T-helper 17 cell (primary cell): Measurements from ENCODE around the gene ERCC6L2. TPM values are rescaled to one million over a fixed set of nuclear protein-coding genes. Genes with fewer than 3 reads are reported as not detected.

Experiments used
- ATAC-seq: fragments of 150-1000 bp; cut with Tn5 transposase; 2 replicates; pipeline ENCODE4 v1.10.0; 2021; ENCODE audit warnings: mild to moderate bottlenecking, moderate library complexity
- DNase-seq, 3 donors: peaks; one replicate each; pipeline versions ENCODE4 v3.0.0 to v3.0.0-alpha.2; 2020 to 2021
- H3K9me3 ChIP-seq: one replicate; pipeline ENCODE4 v1.7.0; 2013; ENCODE audit warnings: low read length, mild to moderate bottlenecking; ENCODE audit not compliant: control insufficient read depth, poor library complexity, severe bottlenecking
- H3K27ac Mint-ChIP-seq: one replicate; pipeline ENCODE4 v1.8.0; 2022; ENCODE audit warnings: mild to moderate bottlenecking, moderate library complexity, mixed read lengths
- H3K27me3 Mint-ChIP-seq: one replicate; pipeline ENCODE4 v1.8.0; 2022; ENCODE audit warnings: mixed read lengths
- H3K36me3 Mint-ChIP-seq: one replicate; pipeline ENCODE4 v1.8.0; 2022; ENCODE audit warnings: low read depth, mixed read lengths
- H3K4me1 Mint-ChIP-seq: one replicate; pipeline ENCODE4 v1.8.0; 2022; ENCODE audit warnings: mild to moderate bottlenecking, mixed read lengths
- H3K4me3 Mint-ChIP-seq: one replicate; pipeline ENCODE4 v1.8.0; 2022; ENCODE audit warnings: mild to moderate bottlenecking, moderate library complexity, mixed read lengths
- total RNA-seq, 4 donors: library from RNA in 2 of 4; stranded (reverse) in 2 of 4; gene quantifications; one replicate each; pipeline ENCODE4 v1.2.3 and lab custom pipeline; 2022 to 2026

The ERCC6L2 gene
- total RNA-seq, 2 donors from 2014 or later: 38.8 to 39.4 TPM

GRCh38 chr9:95845751-95846150, 29.7 kb upstream of the ERCC6L2 start:
- no peak for DNase-seq
- Mint-ChIP-seq H3K27me3 (no peaks in the 10 kb centered on the region), H3K4me1 (peaks cover under 1% of the 10 kb centered on the region), H3K36me3 (peaks cover 7% of the 10 kb centered on the region), H3K4me3 (no peak overlapping the region), H3K27ac (no peak overlapping the region)
- ATAC-seq: no peak
- H3K9me3 ChIP-seq: no peaks in the 10 kb centered on the region

DNA sequence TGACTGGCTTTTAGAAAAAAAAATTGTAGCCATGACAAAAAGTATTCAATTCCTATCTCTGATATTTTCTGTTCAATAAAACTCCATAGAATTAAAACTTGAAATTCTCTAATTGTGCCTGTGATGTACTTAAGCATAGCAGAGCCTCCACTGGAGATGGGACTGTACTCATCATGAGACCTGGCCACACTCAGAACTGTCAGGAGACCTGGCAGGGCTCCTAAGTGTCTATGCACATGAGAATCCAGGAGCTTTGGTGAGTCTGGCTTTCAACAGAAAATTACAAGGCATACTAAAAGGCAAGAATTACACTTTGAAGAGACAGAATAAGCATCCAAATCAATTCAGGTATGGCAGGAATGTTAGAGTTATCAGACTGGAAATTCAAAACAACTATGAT, 26.7 kb upstream of the ERCC6L2 start:
- peaks cover 9% of the 10 kb centered on the region for H3K36me3 Mint-ChIP-seq
- no peak for ATAC-seq

GRCh38 chr9:95852059-95853032, 23.1 kb upstream of the ERCC6L2 start:
- Mint-ChIP-seq H3K36me3 (peaks cover 9% of the 10 kb centered on the region), H3K27me3 (no peaks in the 10 kb centered on the region), H3K4me3 (no peak overlapping the region), H3K4me1 (peaks cover 6% of the 10 kb centered on the region), H3K27ac (no peak overlapping the region)
- ATAC-seq (no peak), DNase-seq (no peak)
- H3K9me3 ChIP-seq: no peaks in the 10 kb centered on the region

More for the DNA sequence above, 26.7 kb upstream of the ERCC6L2 start:
- H3K27me3 Mint-ChIP-seq: no peaks in the 10 kb centered on the region
- peaks cover 4% of the 10 kb centered on the region for H3K4me1 Mint-ChIP-seq
- DNase-seq: no peak
- no peaks in the 10 kb centered on the region for H3K9me3 ChIP-seq
- no peak overlapping the region for H3K27ac Mint-ChIP-seq
- no peak overlapping the region for H3K4me3 Mint-ChIP-seq

- Mint-ChIP-seq H3K27me3 (no peaks in the 10 kb centered on the region), H3K4me3 (peak overlapping the region; percentile 12), H3K36me3 (peaks cover 3% of the 10 kb centered on the region), H3K27ac (no peak overlapping the region), H3K4me1 (peaks cover 9% of the 10 kb centered on the region)
- no peaks in the 10 kb centered on the region for H3K9me3 ChIP-seq
- no peak for DNase-seq
- no peak for ATAC-seq
Measured at GRCh38 chr9:95854386-95855020, 21.0 kb upstream of the ERCC6L2 start.

DNA sequence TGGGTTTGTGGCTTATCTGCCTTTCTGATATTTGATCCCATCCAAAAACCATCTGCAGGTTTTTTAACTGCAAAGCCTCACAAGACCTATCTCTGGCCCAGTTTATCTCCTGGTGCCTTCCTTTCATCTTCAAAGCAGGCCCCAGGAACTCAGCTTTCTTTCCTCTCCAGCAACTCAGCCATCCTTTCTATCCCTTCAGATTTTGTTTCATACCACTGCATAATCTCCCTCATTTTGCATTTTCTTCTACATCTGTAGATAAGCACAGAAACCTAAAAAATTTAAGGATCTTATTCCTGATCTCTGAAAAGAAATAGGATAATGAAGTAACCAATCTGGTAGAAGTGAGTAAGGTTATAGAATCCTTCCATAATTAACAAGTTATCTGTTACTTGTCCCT, 19.5 kb upstream of the ERCC6L2 start:
- no peaks in the 10 kb centered on the region for H3K27me3 Mint-ChIP-seq
- H3K4me1 Mint-ChIP-seq: peaks cover 9% of the 10 kb centered on the region
- H3K27ac Mint-ChIP-seq: no peak overlapping the region

DNA sequence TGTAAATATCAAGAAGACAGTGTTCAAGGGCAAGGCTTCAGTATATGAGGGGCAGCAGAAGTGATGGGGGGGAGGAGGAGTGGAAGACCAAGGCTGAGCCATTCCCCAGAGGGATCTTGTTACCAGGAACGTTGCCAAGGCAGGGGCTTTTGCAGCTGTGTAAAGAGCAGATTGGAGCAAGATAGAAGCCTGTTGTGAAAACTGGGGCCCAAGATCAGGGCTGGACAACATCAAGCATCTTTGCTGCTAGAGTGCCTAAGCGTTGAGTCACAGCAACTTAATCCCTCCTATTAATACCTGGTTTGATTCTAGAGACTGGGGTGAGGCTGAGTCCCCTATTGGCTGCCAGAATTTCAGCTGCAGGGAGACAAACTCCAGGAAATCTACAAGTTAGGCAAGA, 18.4 kb upstream of the ERCC6L2 start:
- H3K27ac Mint-ChIP-seq: peak overlapping the region; percentile 27
- H3K27me3 Mint-ChIP-seq: no peaks in the 10 kb centered on the region
- no peaks in the 10 kb centered on the region for H3K36me3 Mint-ChIP-seq

More for the DNA sequence above, 19.5 kb upstream of the ERCC6L2 start:
- no peak for DNase-seq
- ATAC-seq: no peak
- H3K4me3 Mint-ChIP-seq: no peak overlapping the region
- H3K9me3 ChIP-seq: no peaks in the 10 kb centered on the region
- no peaks in the 10 kb centered on the region for H3K36me3 Mint-ChIP-seq

GRCh38 chr9:95857896-95858295, 17.6 kb upstream of the ERCC6L2 start:
- peak overlapping the region; percentile 61 for H3K27ac Mint-ChIP-seq
- H3K36me3 Mint-ChIP-seq: no peaks in the 10 kb centered on the region
- no peak overlapping the region for H3K4me3 Mint-ChIP-seq
- no peaks in the 10 kb centered on the region for H3K27me3 Mint-ChIP-seq
- DNase-seq (no peak), ATAC-seq (no peak)
- peaks cover 4% of the 10 kb centered on the region for H3K4me1 Mint-ChIP-seq
- no peaks in the 10 kb centered on the region for H3K9me3 ChIP-seq

More for the DNA sequence above, 18.4 kb upstream of the ERCC6L2 start:
- DNase-seq: no peak
- peaks cover 9% of the 10 kb centered on the region for H3K4me1 Mint-ChIP-seq
- no peak overlapping the region for H3K4me3 Mint-ChIP-seq
- ATAC-seq: no peak
- H3K9me3 ChIP-seq: no peaks in the 10 kb centered on the region

DNA sequence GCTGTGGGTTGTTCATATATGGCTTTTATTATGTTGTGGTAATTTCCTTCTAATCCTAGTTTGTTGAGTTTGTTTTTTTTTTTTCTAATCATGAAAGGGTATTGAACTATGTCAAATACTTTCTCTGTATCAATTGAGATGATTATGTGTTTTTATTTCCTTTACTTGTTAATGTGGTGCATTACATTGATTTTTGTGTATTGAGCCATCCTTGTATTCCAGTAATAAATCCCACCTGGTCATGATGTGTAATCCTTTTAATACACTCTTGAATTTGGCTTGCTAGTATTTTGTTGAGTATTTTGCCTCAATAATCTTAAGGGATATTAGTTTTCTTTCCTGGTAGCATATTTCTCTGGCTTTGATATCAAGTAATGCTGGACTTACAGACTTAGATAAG, 13.1 kb upstream of the ERCC6L2 start:
- peaks cover 3% of the 10 kb centered on the region for H3K4me1 Mint-ChIP-seq
- ATAC-seq: no peak
- H3K27me3 Mint-ChIP-seq: no peaks in the 10 kb centered on the region
- H3K4me3 Mint-ChIP-seq: no peak overlapping the region
- H3K36me3 Mint-ChIP-seq: peaks cover 2% of the 10 kb centered on the region
- no peak overlapping the region for H3K27ac Mint-ChIP-seq
- H3K9me3 ChIP-seq: no peaks in the 10 kb centered on the region
- DNase-seq: no peak

DNA sequence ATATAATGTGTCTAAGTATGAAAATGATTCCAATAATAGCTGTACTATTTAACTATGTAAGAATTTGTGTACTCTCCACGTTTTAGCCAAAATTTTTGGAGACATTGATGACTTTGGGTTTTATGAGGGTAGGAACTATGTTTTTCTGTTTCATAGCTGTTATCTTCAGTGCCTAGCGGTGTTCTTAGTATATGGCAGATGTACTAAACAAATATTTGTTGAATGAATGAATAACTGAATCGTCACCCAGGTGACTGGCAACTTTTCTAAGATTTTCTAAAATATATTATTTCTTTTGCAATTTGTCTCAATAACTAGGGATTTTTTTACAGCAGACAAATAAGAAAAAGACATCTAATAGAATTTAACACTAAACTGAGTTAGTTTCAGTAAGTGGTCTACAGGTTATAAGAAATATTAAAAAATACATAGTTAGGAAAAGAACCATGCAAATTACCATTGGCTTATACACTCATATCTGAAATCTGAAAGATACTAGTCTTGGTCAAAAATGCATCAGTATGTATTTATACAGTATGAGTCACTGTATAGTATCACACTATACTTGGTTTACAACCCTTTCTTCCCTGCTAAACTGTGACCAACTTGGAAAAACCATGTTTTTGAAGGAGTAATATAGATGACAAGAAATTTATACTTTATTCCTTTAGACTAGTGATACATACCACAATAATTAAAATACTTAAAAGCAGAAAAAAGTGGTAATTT, 10.5 kb upstream of the ERCC6L2 start:
- Mint-ChIP-seq H3K27me3 (no peaks in the 10 kb centered on the region), H3K27ac (no peak overlapping the region), H3K36me3 (peaks cover 2% of the 10 kb centered on the region), H3K4me3 (no peak overlapping the region), H3K4me1 (no peaks in the 10 kb centered on the region)
- no peak for ATAC-seq
- no peaks in the 10 kb centered on the region for H3K9me3 ChIP-seq
- no peak for DNase-seq

- Mint-ChIP-seq H3K4me3 (no peak overlapping the region), H3K4me1 (peaks cover 12% of the 10 kb centered on the region), H3K36me3 (peaks cover 2% of the 10 kb centered on the region), H3K27me3 (no peaks in the 10 kb centered on the region), H3K27ac (no peak overlapping the region)
- H3K9me3 ChIP-seq: no peaks in the 10 kb centered on the region
- ATAC-seq (no peak), DNase-seq (no peak)
Measured at GRCh38 chr9:95870352-95870751, 5.1 kb upstream of the ERCC6L2 start.

- peaks cover 2% of the 10 kb centered on the region for H3K36me3 Mint-ChIP-seq
- ATAC-seq (no peak), DNase-seq (no peak)
- no peaks in the 10 kb centered on the region for H3K27me3 Mint-ChIP-seq
- H3K4me1 Mint-ChIP-seq: peaks cover 13% of the 10 kb centered on the region
- H3K9me3 ChIP-seq: no peaks in the 10 kb centered on the region
- no peak overlapping the region for H3K4me3 Mint-ChIP-seq
- H3K27ac Mint-ChIP-seq: no peak overlapping the region
Measured at GRCh38 chr9:95870906-95871305, 4.6 kb upstream of the ERCC6L2 start.

DNA sequence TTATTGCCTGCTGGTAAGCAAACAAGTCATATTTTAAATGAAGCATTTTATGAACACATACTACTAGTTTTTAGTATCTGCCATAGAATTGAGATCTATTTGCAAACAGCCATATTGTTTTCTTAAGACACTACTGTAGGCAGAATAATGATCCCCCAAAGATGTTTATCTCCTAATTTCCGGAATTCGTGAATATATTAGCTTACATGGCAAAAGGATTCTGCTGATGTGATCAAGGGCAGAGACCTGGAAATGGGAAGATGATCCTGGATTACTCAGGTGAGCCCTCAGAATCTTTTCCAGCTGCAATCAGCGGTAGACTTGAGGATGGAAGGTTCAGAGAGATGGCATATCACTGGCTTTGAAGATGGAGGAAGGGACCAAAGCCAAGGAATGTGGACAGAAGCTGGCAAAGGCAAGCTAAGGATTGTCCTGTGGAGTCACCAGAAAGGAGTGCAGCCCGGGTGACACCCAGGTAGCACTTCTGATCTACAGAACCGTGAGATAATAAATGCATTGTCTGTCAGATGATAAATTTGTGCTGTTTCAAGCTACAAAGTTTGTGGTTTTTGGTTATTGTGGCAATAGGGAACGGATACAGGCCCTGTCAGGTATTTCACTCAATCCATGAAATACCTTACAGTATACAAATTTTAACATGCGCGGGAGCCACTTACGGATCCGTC, 1.0 kb upstream of the ERCC6L2 start:
- DNase-seq: no peak
- H3K9me3 ChIP-seq: no peaks in the 10 kb centered on the region
- Mint-ChIP-seq H3K36me3 (peaks cover 2% of the 10 kb centered on the region), H3K27ac (no peak overlapping the region), H3K4me3 (no peak overlapping the region), H3K4me1 (peaks cover 19% of the 10 kb centered on the region), H3K27me3 (no peaks in the 10 kb centered on the region)
- ATAC-seq: no peak

GRCh38 chr9:95874989-95875304, 544 bp upstream of the ERCC6L2 start:
- Mint-ChIP-seq H3K36me3 (peaks cover 2% of the 10 kb centered on the region), H3K27me3 (no peaks in the 10 kb centered on the region)

More at GRCh38 chr9:95874989-95875304, 544 bp upstream of the ERCC6L2 start:
- H3K4me1 Mint-ChIP-seq: peaks cover 19% of the 10 kb centered on the region
- H3K9me3 ChIP-seq: no peaks in the 10 kb centered on the region
- peak; percentile 46 for ATAC-seq
- no peak overlapping the region for H3K27ac Mint-ChIP-seq
- DNase-seq: peak; percentile 32 to 35 (median 34)
- no peak overlapping the region for H3K4me3 Mint-ChIP-seq
